K562 (cell line): Measurements from ENCODE around the gene TMC6. TPM values are rescaled to one million over a fixed set of nuclear protein-coding genes. Genes with fewer than 3 reads are reported as not detected.

ENCODE experiments used
- ATAC-seq: fragments of 200-7000 bp; cut with Tn5 transposase; 3 replicates; pipeline ENCODE4 v1.9.1; 2020; ENCODE audit warnings: moderate library complexity
- BruUV-seq: library from RNA; stranded (reverse); fragments of 400-500 nt; replicated peaks from 2 replicates; lab custom pipeline; 2021; lab: Mats Ljungman, UMichigan
- CTCF ChIA-PET: fragments of 300-600 bp; formaldehyde crosslinking; extraction: SDS; loops from one replicate; lab custom pipeline; 2021; ENCODE audit warnings: low intra/inter-chr PET ratio; lab: Yijun Ruan, JAX
- POLR2A ChIA-PET: fragments of 300-600, 350-650 bp; sonication (Branson Sonifier 250); formaldehyde crosslinking; extraction: SDS; loops from one replicate; lab custom pipeline; 2021; ENCODE audit warnings: antibody characterized with exemption, inconsistent platforms; lab: Yijun Ruan, JAX
- DNase-seq, 4 experiments: peaks; one replicate each; pipeline versions ENCODE4 v3.0.0 to v3.0.0-alpha.2; 2011 to 2018; ENCODE audit warnings: low spot score in 3 of 4, mixed read lengths in 3 of 4; ENCODE audit errors: extremely low read depth in 1 of 4
- FAIRE-seq: peaks from 2 replicates; lab custom pipeline; 2011; peaks lifted over from hg19 to GRCh38; lab: Jason Lieb, UNC
- H2AFZ ChIP-seq: 2 replicates; pipeline ENCODE4 v1.6.0; 2011; ENCODE audit warnings: low read depth, low read length, control low read depth, inconsistent platforms
- H3K27ac ChIP-seq: fragments of 200-600 bp; 3 replicates; pipeline ENCODE4 v1.8.0; 2011; ENCODE audit warnings: low read depth, mild to moderate bottlenecking, control low read depth, inconsistent platforms, low read length, moderate library complexity, mixed read lengths; ENCODE audit errors: extremely low read depth
- H3K27me3 ChIP-seq, 2 experiments: fragments of 300-600 bp in 1 of 2; 2 replicates in 1 of 2; 3 replicates in 1 of 2; pipeline versions ENCODE4 v1.6.0 to v1.8.0; 2011; ENCODE audit warnings: inconsistent platforms in 2 of 2, low read length in 2 of 2, mild to moderate bottlenecking in 1 of 2, mixed read lengths in 1 of 2, moderate library complexity in 1 of 2; ENCODE audit not compliant: control insufficient read depth in 2 of 2, insufficient read depth in 2 of 2
- H3K36me3 ChIP-seq: fragments of 300-600 bp; 3 replicates; pipeline ENCODE4 v1.8.0; 2011; ENCODE audit warnings: mild to moderate bottlenecking, low read length, inconsistent platforms; ENCODE audit not compliant: control insufficient read depth, insufficient read depth
- H3K4me1 ChIP-seq, 2 experiments: fragments of 200-600 bp in 1 of 2; replicated peaks in 1 of 2; 2 replicates in 1 of 2; 3 replicates in 1 of 2; pipeline versions ENCODE4 v1.5.1 to v1.8.0; 2011; ENCODE audit warnings: inconsistent platforms in 2 of 2, low read length in 2 of 2, mild to moderate bottlenecking in 1 of 2, mixed read lengths in 1 of 2, moderate library complexity in 1 of 2; ENCODE audit not compliant: control insufficient read depth in 2 of 2, insufficient read depth in 2 of 2
- H3K4me2 ChIP-seq: 2 replicates; pipeline ENCODE4 v1.6.1; 2011; ENCODE audit warnings: low read length, control low read depth, inconsistent platforms, mixed read lengths; ENCODE audit not compliant: insufficient read depth
- H3K4me3 ChIP-seq: fragments of 200-600 bp; sonication (generic), shearing (Covaris generic); 2 replicates; pipeline ENCODE4 v1.5.1; 2016; ENCODE audit warnings: control low read depth, inconsistent platforms
- H3K79me2 ChIP-seq: fragments of 200-600 bp; 3 replicates; pipeline ENCODE4 v1.8.0; 2011; ENCODE audit warnings: low read length, inconsistent platforms; ENCODE audit not compliant: control insufficient read depth, insufficient read depth
- H3K9ac ChIP-seq, 2 experiments: 2 replicates each; pipeline versions ENCODE4 v1.6.0 to v1.6.1; 2011; ENCODE audit warnings: low read depth in 2 of 2, low read length in 2 of 2, control low read depth in 1 of 2, inconsistent platforms in 1 of 2, mild to moderate bottlenecking in 1 of 2, mixed read lengths in 1 of 2; ENCODE audit not compliant: insufficient read depth in 1 of 2
- H3K9me1 ChIP-seq: one replicate; pipeline ENCODE4 v1.6.0; 2011; ENCODE audit warnings: inconsistent platforms, mild to moderate bottlenecking, low read length, moderate library complexity; ENCODE audit not compliant: control insufficient read depth, insufficient read depth
- H3K9me3 ChIP-seq: replicated peaks from 2 replicates; pipeline ENCODE4 v1.5.1; 2011; ENCODE audit warnings: low read depth, low read length, inconsistent platforms; ENCODE audit not compliant: control insufficient read depth, insufficient read depth
- H4K20me1 ChIP-seq: replicated peaks from 2 replicates; pipeline ENCODE4 v1.6.1; 2011; ENCODE audit warnings: low read length, inconsistent platforms, mixed read lengths; ENCODE audit not compliant: control insufficient read depth, insufficient read depth
- EWSR1 ChIP-seq: fragments of 450-650 bp; IDR thresholded peaks from 2 replicates; pipeline ENCODE4 v1.6.1; 2018; ENCODE audit warnings: borderline replicate concordance, mild to moderate bottlenecking, low read depth, moderate library complexity; ENCODE audit not compliant: partially characterized antibody
- POLR2AphosphoS5 ChIP-seq: IDR thresholded peaks from 2 replicates; pipeline ENCODE4 v1.6.1; 2011; ENCODE audit warnings: mild to moderate bottlenecking, low read depth, low read length, moderate library complexity; ENCODE audit not compliant: control insufficient read depth, insufficient read depth
- RBFOX2 ChIP-seq: fragments of 200-400 bp; formaldehyde crosslinking; IDR thresholded peaks from 2 replicates; pipeline ENCODE4 v1.6.1; 2017; ENCODE audit warnings: low read depth, mild to moderate bottlenecking, low read length, moderate library complexity
- XRCC4 ChIP-seq: IDR thresholded peaks from one replicate; pipeline ENCODE4 v1.6.1; 2011; ENCODE audit not compliant: insufficient read depth, insufficient read length; ENCODE audit errors: extremely low read depth
- WGBS: fragments of 100-300 bp; shearing (Covaris generic); methylation state at CpG from one replicate; pipeline ENCODE4 v1.1.6; 2016; ENCODE audit warnings: low coverage, mixed read lengths; ENCODE audit not compliant: insufficient coverage; ENCODE audit errors: missing lambda C conversion rate; 5-methylcytosine and 5-hydroxymethylcytosine counted together
- in situ Hi-C: fragments of 300-500 bp; cut with MboI; formaldehyde crosslinking; loops from 4 replicates; pipeline ENCODE4 v1.15.0; 2018; ENCODE audit warnings: inconsistent platforms, mixed read lengths
- intact Hi-C: fragments of 100-400 bp; cut with micrococcal nuclease; formaldehyde crosslinking; loops from 2 replicates; pipeline ENCODE4 v1.14.2; 2022
- polyA plus RNA-seq, 8 experiments: library from polyadenylated mRNA; depleted of rRNA in 4 of 8; stranded (reverse) in 5 of 8; unstranded in 3 of 8; fragments of >200 nt; fragmentation: Nextera tagmentation in 2 of 8; fragmentation: Illumina TruSeq in 1 of 8; extraction: Ambion mirVana in 2 of 8; extraction: Trizol in 1 of 8; gene quantifications; 2 replicates each; pipeline versions ENCODE4 v1.2.1 to v1.2.3, GENCODE V29; 2011 to 2014; ENCODE audit warnings: inconsistent platforms in 1 of 8, missing spikeins in 1 of 8
- total RNA-seq, 7 experiments: library from RNA; depleted of rRNA in 6 of 7; stranded (reverse); fragments of >200 nt in 6 of 7; fragmentation: Illumina TruSeq in 2 of 7; extraction: Trizol in 2 of 7; gene quantifications; 2 replicates each; pipeline versions ENCODE4 v1.2.1 to v1.2.3, GENCODE V29; 2011 to 2021; ENCODE audit warnings: low replicate concordance in 1 of 7
- TF ChIP-seq, protein P1 (sequence below): fragments of 250-450 bp; sonication (Bioruptor Pico); IDR thresholded peaks from 2 replicates; pipeline ENCODE4 v1.5.0; 2021

Gene TMC6
- total and polyA plus RNA-seq, 9 of the 15 experiments (the other 6 are each of a cell fraction or from before 2014, with no cell fraction given): 4.1 to 351 (median 66.9) TPM

- Histone ChIP-seq H3K79me2 (peaks cover 89% of the 10 kb centered on the region), H2AFZ (no peak overlapping the region), H3K4me3 (peak overlapping the region; percentile 98; the same call in 1 of the 2 replicates), H3K9me3 (no peaks in the 10 kb centered on the region), H3K9ac (peak overlapping the region; percentile 82 to 95; a peak in 3 of 4 replicates), H4K20me1 (no peaks in the 10 kb centered on the region; the same call in 1 of the 2 replicates), H3K4me2 (peak overlapping the region; percentile 81), H3K36me3 (peaks cover 59% of the 10 kb centered on the region), H3K9me1 (no peaks in the 10 kb centered on the region), H3K4me1 (peaks cover 29 to 85% of the 10 kb centered on the region in 2 experiments), H3K27ac (peak overlapping the region; percentile 81), H3K27me3 (no peaks in the 10 kb centered on the region)
- ATAC-seq (no peak), FAIRE-seq (no peak), DNase-seq (peak in 1 of 4 experiments; percentile 10)
- intact Hi-C loops (loop anchor here (5.0 kb wide), 1 partner anchor 41 kb away; the partner anchor contains the start of gene SYNGR2), in situ Hi-C loops (no loop called here)
- POLR2A ChIA-PET: interaction anchor here (0.7 to 2.2 kb wide), 4 partner anchors 9 to 948 kb away, joined by 3 to 14 read pairs (median 6); partner anchors contain the start of genes AFMID and TK1
- TF ChIP-seq, protein P1, sequence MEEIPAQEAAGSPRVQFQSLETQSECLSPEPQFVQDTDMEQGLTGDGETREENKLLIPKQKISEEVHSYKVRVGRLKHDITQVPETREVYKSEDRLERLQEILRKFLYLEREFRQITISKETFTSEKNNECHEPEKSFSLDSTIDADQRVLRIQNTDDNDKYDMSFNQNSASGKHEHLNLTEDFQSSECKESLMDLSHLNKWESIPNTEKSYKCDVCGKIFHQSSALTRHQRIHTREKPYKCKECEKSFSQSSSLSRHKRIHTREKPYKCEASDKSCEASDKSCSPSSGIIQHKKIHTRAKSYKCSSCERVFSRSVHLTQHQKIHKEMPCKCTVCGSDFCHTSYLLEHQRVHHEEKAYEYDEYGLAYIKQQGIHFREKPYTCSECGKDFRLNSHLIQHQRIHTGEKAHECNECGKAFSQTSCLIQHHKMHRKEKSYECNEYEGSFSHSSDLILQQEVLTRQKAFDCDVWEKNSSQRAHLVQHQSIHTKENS (CRISPR knock-in tag): no peak
- TF ChIP-seq RBFOX2 (peak; percentile 10; the same call in 1 of the 2 replicates), EWSR1 (no peak), XRCC4 (no peak), POLR2AphosphoS5 (peak; percentile 10; the same call in 1 of the 2 replicates)
- BruUV-seq: no TSS peak
- CTCF ChIA-PET: no interaction called here
- WGBS: 87% methylated on average over 19 of the region's 25 CpGs
Observed at GRCh38 chr17:78125976-78126894, 2.3 kb downstream of the TMC6 start.
